ENCODE results near the gene SLX9. TPM values are rescaled to one million over a fixed set of nuclear protein-coding genes. Genes with fewer than 3 reads are reported as not detected.
A peak's percentile ranks its signal among the peaks of the same experiment; 100 is the strongest.

SLX9 gene
- total RNA-seq, 1 experiment from 2014 or later = 31.6 TPM

DNA sequence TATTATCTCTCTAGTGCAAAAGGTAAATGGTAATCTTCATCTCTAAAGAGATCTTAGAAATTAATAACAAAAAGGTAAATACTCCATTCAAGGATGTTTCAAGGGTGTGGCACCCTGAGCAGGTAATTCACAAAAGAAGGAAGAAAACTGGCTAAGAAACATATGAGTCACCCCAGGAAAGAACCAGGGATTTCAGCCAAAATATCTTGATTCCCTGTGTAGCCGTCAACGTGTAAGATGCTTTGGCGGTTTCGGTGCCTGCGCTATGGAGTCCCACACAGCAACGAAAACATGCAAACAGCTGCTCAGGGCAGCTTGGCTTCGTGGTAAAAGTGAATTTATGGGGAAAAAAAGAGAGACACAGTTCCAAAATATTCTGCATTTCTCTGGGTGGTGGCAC lies 22.9 kb upstream of the SLX9 start:
- H3K9me3 ChIP-seq (replicated peaks) = no peaks in the 10 kb centered on the region
- 0 out of 2 replicates have a peak overlapping the region, but pooled peaks have one; percentile 27 for H3K27ac ChIP-seq
- peaks cover 55% of the 10 kb centered on the region for H3K4me1 ChIP-seq (replicated peaks)
- DNase-seq (ENCODE audit: low read depth in 1 of 2, low spot score in 2 of 2) = no peak
- H3K36me3 ChIP-seq = peaks cover 22% of the 10 kb centered on the region
- no peak overlapping the region for H3K4me3 ChIP-seq
- no peaks in the 10 kb centered on the region for H3K27me3 ChIP-seq (replicated peaks)

DNA sequence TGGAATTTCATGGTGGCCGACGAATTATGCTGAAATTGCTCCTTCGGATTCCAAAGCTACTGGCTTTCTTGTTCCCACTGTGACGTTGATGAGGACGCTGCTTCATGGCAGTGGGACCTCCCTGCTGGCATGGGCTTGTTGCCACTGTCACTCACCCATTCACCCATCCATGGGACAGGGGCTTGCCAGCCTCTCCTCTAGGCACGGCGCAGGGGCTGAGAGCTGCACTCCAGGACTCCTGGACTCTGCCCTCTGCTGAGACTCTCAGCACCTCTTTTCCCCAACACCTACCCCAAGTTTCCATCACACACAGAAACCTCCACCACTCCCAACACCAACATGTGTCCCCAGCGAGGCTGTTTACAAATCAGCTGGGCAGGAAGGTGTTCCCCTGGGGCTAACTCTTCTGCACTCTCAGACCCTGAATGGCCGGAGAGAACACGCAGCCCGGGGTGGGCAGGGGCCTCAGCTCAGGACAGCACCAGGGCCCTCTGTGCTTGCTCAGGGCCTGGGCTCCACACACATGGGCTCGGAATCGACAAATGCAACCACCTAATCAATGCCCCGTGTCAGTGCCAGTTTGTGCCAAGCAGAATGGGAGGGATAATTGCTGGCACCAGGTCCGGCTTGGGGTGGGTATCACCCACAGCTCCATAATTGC lies 22.3 kb upstream of the SLX9 start:
- H3K4me1 ChIP-seq (replicated peaks) = peaks cover 49% of the 10 kb centered on the region
- no peaks in the 10 kb centered on the region for H3K9me3 ChIP-seq (replicated peaks)
- no peaks in the 10 kb centered on the region for H3K27me3 ChIP-seq (replicated peaks)
- H3K27ac ChIP-seq = 0 out of 2 replicates have a peak overlapping the region, but pooled peaks have one; percentile 27
- peaks cover 19% of the 10 kb centered on the region for H3K36me3 ChIP-seq
- DNase-seq (ENCODE audit: low read depth in 1 of 2, low spot score in 2 of 2) = no peak
- H3K4me3 ChIP-seq = no peak overlapping the region

GRCh38 chr21:44918107-44918470 lies 21.7 kb upstream of the SLX9 start:
- H3K4me3 ChIP-seq = no peak overlapping the region
- DNase-seq (ENCODE audit: low read depth in 1 of 2, low spot score in 2 of 2) = no peak
- peaks cover 19% of the 10 kb centered on the region for H3K36me3 ChIP-seq
- no peaks in the 10 kb centered on the region for H3K27me3 ChIP-seq (replicated peaks)
- H3K4me1 ChIP-seq (replicated peaks) = peaks cover 47% of the 10 kb centered on the region
- H3K27ac ChIP-seq = no peak overlapping the region
- H3K9me3 ChIP-seq (replicated peaks) = no peaks in the 10 kb centered on the region

DNA sequence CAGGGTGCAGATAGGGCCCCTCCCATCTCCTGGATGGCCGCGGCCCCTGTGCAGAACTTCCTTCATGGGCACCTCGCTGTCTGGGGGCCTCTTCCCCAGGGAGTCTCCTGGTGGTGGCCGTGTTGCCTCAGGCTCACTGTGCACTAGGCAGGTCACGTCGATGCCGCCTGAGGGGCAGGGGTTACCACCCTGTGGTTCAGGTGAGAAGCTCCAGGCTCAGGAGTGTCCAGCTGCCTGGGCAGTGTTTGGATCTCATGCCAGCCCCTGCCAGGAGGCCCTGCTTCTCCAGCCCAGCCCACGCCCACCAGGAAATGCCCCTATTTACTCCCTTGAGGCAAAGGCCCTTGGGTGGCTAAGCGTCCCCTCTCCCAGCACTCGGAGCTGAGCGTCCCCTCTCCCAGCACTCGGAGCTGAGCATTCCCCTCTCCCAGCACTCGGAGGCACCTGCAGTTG lies 21.2 kb upstream of the SLX9 start:
- H3K9me3 ChIP-seq (replicated peaks) = no peaks in the 10 kb centered on the region
- no peak overlapping the region for H3K27ac ChIP-seq
- no peaks in the 10 kb centered on the region for H3K27me3 ChIP-seq (replicated peaks)
- H3K36me3 ChIP-seq = peaks cover 22% of the 10 kb centered on the region
- H3K4me1 ChIP-seq (replicated peaks) = peaks cover 42% of the 10 kb centered on the region
- no peak overlapping the region for H3K4me3 ChIP-seq
- DNase-seq (ENCODE audit: low read depth in 1 of 2, low spot score in 2 of 2) = no peak

- DNase-seq (ENCODE audit: low read depth in 1 of 2, low spot score in 2 of 2) = no peak
- Histone ChIP-seq H3K27ac (no peak overlapping the region), H3K4me3 (no peak overlapping the region), H3K27me3 (replicated peaks) (no peaks in the 10 kb centered on the region), H3K9me3 (replicated peaks) (no peaks in the 10 kb centered on the region), H3K36me3 (peaks cover 26% of the 10 kb centered on the region), H3K4me1 (replicated peaks) (peaks cover 40% of the 10 kb centered on the region)
Observed at GRCh38 chr21:44919111-44919912, 20.5 kb upstream of the SLX9 start.

- H3K4me3 ChIP-seq = no peak overlapping the region
- peaks cover 26% of the 10 kb centered on the region for H3K36me3 ChIP-seq
- no peak overlapping the region for H3K27ac ChIP-seq
- no peak for DNase-seq (ENCODE audit: low read depth in 1 of 2, low spot score in 2 of 2)
- no peaks in the 10 kb centered on the region for H3K9me3 ChIP-seq (replicated peaks)
- no peaks in the 10 kb centered on the region for H3K27me3 ChIP-seq (replicated peaks)
- H3K4me1 ChIP-seq (replicated peaks) = peaks cover 40% of the 10 kb centered on the region
Observed at GRCh38 chr21:44919913-44920693, 19.7 kb upstream of the SLX9 start.

DNA sequence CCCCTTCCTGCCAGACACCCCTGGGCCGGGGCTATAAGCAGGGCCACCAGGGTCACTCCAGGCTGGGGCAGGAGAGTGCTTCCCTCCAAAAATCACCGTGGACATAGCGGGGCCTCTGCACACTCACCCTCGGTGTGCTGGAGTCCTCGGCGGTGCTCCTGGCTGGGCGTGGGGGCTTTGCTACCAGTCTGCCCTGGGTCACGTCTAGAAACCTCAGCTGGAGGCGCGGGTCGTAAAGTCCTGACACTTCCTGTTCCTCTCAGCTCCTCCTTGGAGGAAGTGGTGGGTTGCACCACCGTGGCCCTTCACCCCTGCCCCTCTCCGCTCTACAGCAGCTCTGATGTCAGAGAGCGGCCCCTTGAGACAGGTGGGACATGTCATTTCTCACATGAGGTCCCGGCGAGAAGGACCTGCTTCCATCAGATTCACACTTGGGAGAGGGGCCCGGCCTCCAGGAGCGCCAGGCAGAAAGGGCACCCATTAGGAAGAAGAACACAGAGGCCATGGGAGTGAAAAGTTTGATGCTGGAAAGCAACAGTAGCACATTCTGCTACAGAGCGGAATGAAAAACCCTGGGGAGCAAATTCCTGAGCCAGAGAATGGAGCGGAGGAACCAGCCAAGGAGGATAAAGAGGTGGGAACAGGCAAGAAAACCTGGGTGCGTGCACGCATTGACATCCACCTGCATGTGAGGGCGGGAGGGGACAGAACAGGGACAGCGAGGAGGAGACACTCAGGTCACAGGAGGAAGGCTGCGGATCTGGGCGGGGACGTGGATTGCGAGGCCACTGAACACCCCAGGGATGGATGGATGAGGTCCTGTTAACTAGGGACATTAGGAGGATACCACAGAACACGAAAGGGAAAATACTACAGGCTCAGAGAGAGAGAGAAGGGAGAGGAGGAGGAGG lies 18.9 kb upstream of the SLX9 start, which contains the start of gene ITGB2:
Gene ITGB2 (minus strand): TSS at position 206 of the 911 bp plus-strand sequence. CDS start 10,117 bp downstream, outside the sequence.
- Histone ChIP-seq H3K9me3 (replicated peaks) (no peaks in the 10 kb centered on the region), H3K4me1 (replicated peaks) (peaks cover 39% of the 10 kb centered on the region), H3K36me3 (peaks cover 26% of the 10 kb centered on the region), H3K4me3 (no peak within 1 kb of the TSS), H3K27ac (no peak within 1 kb of the TSS), H3K27me3 (replicated peaks) (no peaks in the 10 kb centered on the region)
- DNase-seq (ENCODE audit: low read depth in 1 of 2, low spot score in 2 of 2) = no peak

GRCh38 chr21:44921928-44922327 lies 17.9 kb upstream of the SLX9 start:
- DNase-seq (ENCODE audit: low read depth in 1 of 2, low spot score in 2 of 2) = no peak
- peaks cover 29% of the 10 kb centered on the region for H3K36me3 ChIP-seq
- no peak overlapping the region for H3K4me3 ChIP-seq
- peaks cover 38% of the 10 kb centered on the region for H3K4me1 ChIP-seq (replicated peaks)
- H3K27ac ChIP-seq = no peak overlapping the region
- no peaks in the 10 kb centered on the region for H3K27me3 ChIP-seq (replicated peaks)
- no peaks in the 10 kb centered on the region for H3K9me3 ChIP-seq (replicated peaks)

- DNase-seq (ENCODE audit: low read depth in 1 of 2, low spot score in 2 of 2) = no peak
- Histone ChIP-seq H3K9me3 (replicated peaks) (no peaks in the 10 kb centered on the region), H3K27me3 (replicated peaks) (no peaks in the 10 kb centered on the region), H3K4me1 (replicated peaks) (peaks cover 46% of the 10 kb centered on the region), H3K36me3 (peaks cover 22% of the 10 kb centered on the region), H3K27ac (no peak overlapping the region), H3K4me3 (no peak overlapping the region)
Observed at GRCh38 chr21:44923480-44924084, 16.2 kb upstream of the SLX9 start.

DNA sequence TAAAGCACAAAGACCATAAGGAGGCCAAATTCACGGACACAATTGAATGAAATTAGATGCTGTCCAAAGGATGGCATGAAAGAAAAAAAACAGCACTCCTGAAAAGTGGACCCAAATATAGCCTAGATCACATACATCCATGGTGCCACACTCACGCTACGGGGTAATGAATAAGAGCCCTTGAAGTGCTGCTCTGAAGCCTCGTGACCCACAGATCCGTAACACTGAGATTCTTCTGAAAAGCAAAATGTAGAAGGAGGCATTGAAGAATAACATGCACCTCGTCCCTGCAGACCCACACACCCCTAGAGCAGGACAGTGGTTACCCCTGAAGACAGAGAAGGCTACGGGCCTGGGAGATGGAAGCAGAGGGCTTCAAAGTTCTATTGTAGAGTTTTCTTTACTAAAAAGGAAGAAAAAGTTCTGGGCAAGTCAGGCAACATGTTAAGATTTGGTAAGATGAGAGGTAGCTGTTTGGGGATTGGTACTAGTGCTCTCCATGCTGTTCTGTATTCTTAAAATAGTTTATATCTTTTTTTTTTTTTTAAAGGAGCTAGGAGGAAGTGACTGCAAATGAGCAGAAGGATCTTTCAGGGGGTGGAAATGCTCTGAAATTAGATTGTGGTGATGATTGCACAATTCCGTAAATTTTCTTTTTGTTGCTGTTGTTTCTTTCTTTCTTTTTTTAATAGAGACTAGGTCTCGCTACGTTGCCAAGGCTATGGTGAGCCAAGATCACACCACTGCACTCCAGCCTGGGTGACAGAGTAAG lies 15.0 kb upstream of the SLX9 start:
- Histone ChIP-seq H3K4me3 (no peak overlapping the region), H3K36me3 (peaks cover 22% of the 10 kb centered on the region), H3K27ac (peak overlapping the region; percentile 36), H3K4me1 (replicated peaks) (peaks cover 56% of the 10 kb centered on the region), H3K9me3 (replicated peaks) (no peaks in the 10 kb centered on the region), H3K27me3 (replicated peaks) (no peaks in the 10 kb centered on the region)
- DNase-seq (ENCODE audit: low read depth in 1 of 2, low spot score in 2 of 2) = peak in 1 of 2 experiments; percentile 25

- Histone ChIP-seq H3K4me3 (no peak overlapping the region), H3K27ac (peak overlapping the region; percentile 36), H3K9me3 (replicated peaks) (no peaks in the 10 kb centered on the region), H3K4me1 (replicated peaks) (peaks cover 62% of the 10 kb centered on the region), H3K36me3 (peaks cover 17% of the 10 kb centered on the region), H3K27me3 (replicated peaks) (no peaks in the 10 kb centered on the region)
- no peak for DNase-seq (ENCODE audit: low read depth in 1 of 2, low spot score in 2 of 2)
Observed at GRCh38 chr21:44925378-44925755, 14.5 kb upstream of the SLX9 start.

Data from SJSA1 (cell line).